CD4-positive, alpha-beta T cell treated with Interleukin-10 for 1 hour (primary cell): ENCODE measurements around the gene KIR3DL2.
"Not testable (repeated sequence)": the region's sequence is repeated elsewhere in the genome, so short reads cannot be mapped to it uniquely, and the experiment has no call there.

Source experiments
- DNase-seq: peaks from one replicate; pipeline ENCODE4 v3.0.0-alpha.2; 2020

KIR3DL2 gene

GRCh38 chr19:54873990-54874389 lies 23.7 kb downstream of the KIR3DL2 start, which contains the start of gene FCAR:
TSS of gene FCAR (plus strand) at chr19:54874235. CDS start at chr19:54874290, 55 bp downstream.
- DNase-seq: no peak

GRCh38 chr19:54875506-54875905 lies 25.3 kb downstream of the KIR3DL2 start:
- no peak for DNase-seq

- DNase-seq: no peak
These were observed 27.2 kb downstream of the KIR3DL2 start for GRCh38 chr19:54877471-54877870.

GRCh38 chr19:54881884-54882283 lies 31.6 kb downstream of the KIR3DL2 start:
- no peak for DNase-seq

- DNase-seq: peak; percentile 32
These were observed 32.5 kb downstream of the KIR3DL2 start for GRCh38 chr19:54882758-54883157.

- DNase-seq: no peak
These were observed 33.0 kb downstream of the KIR3DL2 start for GRCh38 chr19:54883228-54883627.

- DNase-seq: no peak
These were observed 38.0 kb downstream of the KIR3DL2 start for GRCh38 chr19:54888239-54888638.

- DNase-seq: no peak
These were observed 39.3 kb downstream of the KIR3DL2 start for GRCh38 chr19:54889566-54889965.

- DNase-seq: no peak
These were observed 43.2 kb downstream of the KIR3DL2 start for GRCh38 chr19:54893406-54893805.

- not testable (repeated sequence) for DNase-seq
These were observed 43.9 kb downstream of the KIR3DL2 start for GRCh38 chr19:54894106-54894505.

- DNase-seq: no peak
These were observed 45.8 kb downstream of the KIR3DL2 start for GRCh38 chr19:54896036-54896435.

- DNase-seq: not testable (repeated sequence)
These were observed 48.4 kb downstream of the KIR3DL2 start for GRCh38 chr19:54898685-54899084.

- not testable (repeated sequence) for DNase-seq
These were observed 49.4 kb downstream of the KIR3DL2 start for GRCh38 chr19:54899646-54900045.

GRCh38 chr19:54901153-54901552 lies 50.9 kb downstream of the KIR3DL2 start:
- not testable (repeated sequence) for DNase-seq

GRCh38 chr19:54902061-54902460 lies 51.8 kb downstream of the KIR3DL2 start:
- DNase-seq: no peak

GRCh38 chr19:54903303-54903702 lies 53.1 kb downstream of the KIR3DL2 start:
- no peak for DNase-seq

GRCh38 chr19:54904261-54904660 lies 54.0 kb downstream of the KIR3DL2 start:
- not testable (repeated sequence) for DNase-seq

- no peak for DNase-seq
These were observed 55.2 kb downstream of the KIR3DL2 start for GRCh38 chr19:54905421-54905802.

- peak; percentile 36 for DNase-seq
These were observed 55.7 kb downstream of the KIR3DL2 start, which contains the start of gene NCR1 for GRCh38 chr19:54905803-54906511. TSS of gene NCR1 (plus strand) at chr19:54906148. CDS start at chr19:54906188, 40 bp downstream.

- no peak for DNase-seq
These were observed 56.6 kb downstream of the KIR3DL2 start for GRCh38 chr19:54906819-54907218.

- not testable (repeated sequence) for DNase-seq
These were observed 57.7 kb downstream of the KIR3DL2 start for GRCh38 chr19:54907899-54908298.
